Measurements from ENCODE around the gene TNFRSF1A. TPM values are rescaled to one million over a fixed set of nuclear protein-coding genes. Genes with fewer than 3 reads are reported as not detected.

The TNFRSF1A gene
- total RNA-seq (10 to 100 TPM; 80.7 to 86.7 TPM), polyA plus RNA-seq (10 to 100 TPM; 14.5 to 36.4 TPM)

GRCh38 chr12:6341417-6342139 lies at the start of gene TNFRSF1A:
Gene TNFRSF1A, minus strand, starts transcription at chr12:6342076. Its CDS starts 262 bp downstream, at chr12:6341814.
- CTCF ChIA-PET (ENCODE audit: partially characterized antibody): interaction anchor here (1.0 to 9.7 kb wide), 6 partner anchors 11 to 130 kb away, joined by 3 to 155 read pairs (median 5); no protein-coding TSS in a partner anchor
- H3K9me3 Mint-ChIP-seq: no peaks in the 10 kb centered on the region
- intact Hi-C loops (cut with micrococcal nuclease): no loop called here
- H3K4me1 ChIP-seq (ENCODE audit: insufficient read depth, low read length): peaks cover 74% of the 10 kb centered on the region
- no peak within 1 kb of the TSS for H3K4me3 Mint-ChIP-seq
- peaks cover 0 to 11% of the 10 kb centered on the region in 2 donors for H3K36me3 Mint-ChIP-seq
- H3K27ac Mint-ChIP-seq: peak within 1 kb of the TSS in 2 of 7 donors; percentile 87 to 97
- peaks cover 28 to 40% (median 35%) of the 10 kb centered on the region in 4 donors for H3K4me1 Mint-ChIP-seq
- peak within 1 kb of the TSS; percentile 92 for H3K27ac ChIP-seq (ENCODE audit: low read depth, low read length)
- no peaks in the 10 kb centered on the region for H3K36me3 ChIP-seq (ENCODE audit: insufficient read depth, low read length)
- H3K27me3 Mint-ChIP-seq: no peaks in the 10 kb centered on the region
- H3K4me3 ChIP-seq (ENCODE audit: low read length in 2 of 2): peak within 1 kb of the TSS; percentile 87 to 97
- POLR2A ChIA-PET (ENCODE audit: partially characterized antibody): interaction anchor here (0.8 to 15.2 kb wide), 13 partner anchors 9 to 194 kb away, joined by 3 to 250 read pairs (median 6); partner anchors contain the start of genes TAPBPL and VAMP1
- H3K27me3 ChIP-seq (ENCODE audit: insufficient read depth, low read length): no peaks in the 10 kb centered on the region
- peak; percentile 44 to 66 (median 56) for DNase-seq
- no peaks in the 10 kb centered on the region for H3K9me3 ChIP-seq (ENCODE audit: control insufficient read depth in 1 of 2, low read length in 2 of 2)

- Histone ChIP-seq H3K27ac (ENCODE audit: low read depth, low read length) (no peak overlapping the region), H3K9me3 (ENCODE audit: control insufficient read depth in 1 of 2, low read length in 2 of 2) (no peaks in the 10 kb centered on the region), H3K36me3 (ENCODE audit: insufficient read depth, low read length) (no peaks in the 10 kb centered on the region), H3K27me3 (ENCODE audit: insufficient read depth, low read length) (no peaks in the 10 kb centered on the region), H3K4me3 (ENCODE audit: low read length in 2 of 2) (no peak overlapping the region), H3K4me1 (ENCODE audit: insufficient read depth, low read length) (no peaks in the 10 kb centered on the region)
- Mint-ChIP-seq H3K9me3 (peaks cover 0 to 1% (median 0%) of the 10 kb centered on the region in 8 donors), H3K27me3 (peaks cover 0 to 5% of the 10 kb centered on the region in 2 donors), H3K27ac (no peak overlapping the region), H3K4me1 (no peaks in the 10 kb centered on the region), H3K36me3 (no peaks in the 10 kb centered on the region), H3K4me3 (no peak overlapping the region)
- CTCF ChIA-PET (ENCODE audit: partially characterized antibody): no interaction called here
- DNase-seq: no peak
- POLR2A ChIA-PET (ENCODE audit: partially characterized antibody): no interaction called here
- intact Hi-C loops (cut with micrococcal nuclease): no loop called here
These were observed 49.1 kb upstream of the TNFRSF1A start for GRCh38 chr12:6391013-6391412.

GRCh38 chr12:6390084-6390799 lies 48.4 kb upstream of the TNFRSF1A start:
- H3K4me3 Mint-ChIP-seq: no peak overlapping the region
- peak overlapping the region in 1 of 7 donors; percentile 74 for H3K27ac Mint-ChIP-seq
- CTCF ChIA-PET (ENCODE audit: partially characterized antibody): no interaction called here
- no peaks in the 10 kb centered on the region for H3K36me3 Mint-ChIP-seq
- POLR2A ChIA-PET (ENCODE audit: partially characterized antibody): no interaction called here
- no peaks in the 10 kb centered on the region for H3K9me3 ChIP-seq (ENCODE audit: control insufficient read depth in 1 of 2, low read length in 2 of 2)
- peaks cover 0 to 1% (median 0%) of the 10 kb centered on the region in 8 donors for H3K9me3 Mint-ChIP-seq
- no peaks in the 10 kb centered on the region for H3K27me3 ChIP-seq (ENCODE audit: insufficient read depth, low read length)
- no peak overlapping the region for H3K4me3 ChIP-seq (ENCODE audit: low read length in 2 of 2)
- no peaks in the 10 kb centered on the region for H3K4me1 ChIP-seq (ENCODE audit: insufficient read depth, low read length)
- no peaks in the 10 kb centered on the region for H3K36me3 ChIP-seq (ENCODE audit: insufficient read depth, low read length)
- no peak for DNase-seq
- H3K27ac ChIP-seq (ENCODE audit: low read depth, low read length): no peak overlapping the region
- intact Hi-C loops (cut with micrococcal nuclease): no loop called here
- H3K4me1 Mint-ChIP-seq: no peaks in the 10 kb centered on the region
- peaks cover 1 to 6% of the 10 kb centered on the region in 2 donors for H3K27me3 Mint-ChIP-seq

GRCh38 chr12:6387541-6387940 lies 45.7 kb upstream of the TNFRSF1A start:
- Mint-ChIP-seq H3K27me3 (peaks cover 7 to 15% of the 10 kb centered on the region in 2 donors), H3K27ac (no peak overlapping the region), H3K4me1 (peaks cover 0 to 6% (median 2%) of the 10 kb centered on the region in 4 donors), H3K36me3 (no peaks in the 10 kb centered on the region), H3K4me3 (no peak overlapping the region), H3K9me3 (peaks cover 0 to 1% (median 0%) of the 10 kb centered on the region in 8 donors)
- DNase-seq: no peak
- Histone ChIP-seq H3K36me3 (ENCODE audit: insufficient read depth, low read length) (no peaks in the 10 kb centered on the region), H3K4me1 (ENCODE audit: insufficient read depth, low read length) (peaks cover 4% of the 10 kb centered on the region), H3K4me3 (ENCODE audit: low read length in 2 of 2) (no peak overlapping the region), H3K27ac (ENCODE audit: low read depth, low read length) (no peak overlapping the region), H3K9me3 (ENCODE audit: control insufficient read depth in 1 of 2, low read length in 2 of 2) (no peaks in the 10 kb centered on the region), H3K27me3 (ENCODE audit: insufficient read depth, low read length) (peaks cover 12% of the 10 kb centered on the region)
- ChIA-PET CTCF (ENCODE audit: partially characterized antibody) (no interaction called here), POLR2A (ENCODE audit: partially characterized antibody) (no interaction called here)
- intact Hi-C loops (cut with micrococcal nuclease): no loop called here

- H3K27ac ChIP-seq (ENCODE audit: low read depth, low read length): no peak overlapping the region
- peaks cover 0 to 1% (median 0%) of the 10 kb centered on the region in 8 donors for H3K9me3 Mint-ChIP-seq
- no peak for DNase-seq
- no peak overlapping the region for H3K27ac Mint-ChIP-seq
- POLR2A ChIA-PET (ENCODE audit: partially characterized antibody): no interaction called here
- peaks cover 10 to 18% of the 10 kb centered on the region in 2 donors for H3K27me3 Mint-ChIP-seq
- CTCF ChIA-PET (ENCODE audit: partially characterized antibody): no interaction called here
- no peaks in the 10 kb centered on the region for H3K36me3 Mint-ChIP-seq
- no peaks in the 10 kb centered on the region for H3K9me3 ChIP-seq (ENCODE audit: control insufficient read depth in 1 of 2, low read length in 2 of 2)
- intact Hi-C loops (cut with micrococcal nuclease): no loop called here
- H3K4me3 ChIP-seq (ENCODE audit: low read length in 2 of 2): no peak overlapping the region
- H3K4me3 Mint-ChIP-seq: no peak overlapping the region
- H3K4me1 ChIP-seq (ENCODE audit: insufficient read depth, low read length): peaks cover 4% of the 10 kb centered on the region
- peaks cover 0 to 11% (median 2%) of the 10 kb centered on the region in 4 donors for H3K4me1 Mint-ChIP-seq
- H3K36me3 ChIP-seq (ENCODE audit: insufficient read depth, low read length): no peaks in the 10 kb centered on the region
- peaks cover 16% of the 10 kb centered on the region for H3K27me3 ChIP-seq (ENCODE audit: insufficient read depth, low read length)
These were observed 44.6 kb upstream of the TNFRSF1A start for GRCh38 chr12:6386491-6386890.

- Mint-ChIP-seq H3K27ac (no peak overlapping the region), H3K4me1 (peaks cover 0 to 11% (median 2%) of the 10 kb centered on the region in 4 donors), H3K9me3 (peaks cover 0 to 1% (median 0%) of the 10 kb centered on the region in 8 donors), H3K27me3 (peaks cover 10 to 19% of the 10 kb centered on the region in 2 donors), H3K4me3 (no peak overlapping the region), H3K36me3 (no peaks in the 10 kb centered on the region)
- peaks cover 16% of the 10 kb centered on the region for H3K27me3 ChIP-seq (ENCODE audit: insufficient read depth, low read length)
- H3K4me1 ChIP-seq (ENCODE audit: insufficient read depth, low read length): peaks cover 4% of the 10 kb centered on the region
- ChIA-PET POLR2A (ENCODE audit: partially characterized antibody) (no interaction called here), CTCF (ENCODE audit: partially characterized antibody) (no interaction called here)
- intact Hi-C loops (cut with micrococcal nuclease): no loop called here
- H3K27ac ChIP-seq (ENCODE audit: low read depth, low read length): no peak overlapping the region
- H3K9me3 ChIP-seq (ENCODE audit: control insufficient read depth in 1 of 2, low read length in 2 of 2): no peaks in the 10 kb centered on the region
- DNase-seq: no peak
- H3K4me3 ChIP-seq (ENCODE audit: low read length in 2 of 2): no peak overlapping the region
- no peaks in the 10 kb centered on the region for H3K36me3 ChIP-seq (ENCODE audit: insufficient read depth, low read length)
These were observed 44.2 kb upstream of the TNFRSF1A start for GRCh38 chr12:6386038-6386437.
